ENCODE measurements around the gene KIF6.
"Not testable (repeated sequence)": the region's sequence is repeated elsewhere in the genome, so short reads cannot be mapped to it uniquely, and the experiment has no call there.

Gene KIF6

DNA sequence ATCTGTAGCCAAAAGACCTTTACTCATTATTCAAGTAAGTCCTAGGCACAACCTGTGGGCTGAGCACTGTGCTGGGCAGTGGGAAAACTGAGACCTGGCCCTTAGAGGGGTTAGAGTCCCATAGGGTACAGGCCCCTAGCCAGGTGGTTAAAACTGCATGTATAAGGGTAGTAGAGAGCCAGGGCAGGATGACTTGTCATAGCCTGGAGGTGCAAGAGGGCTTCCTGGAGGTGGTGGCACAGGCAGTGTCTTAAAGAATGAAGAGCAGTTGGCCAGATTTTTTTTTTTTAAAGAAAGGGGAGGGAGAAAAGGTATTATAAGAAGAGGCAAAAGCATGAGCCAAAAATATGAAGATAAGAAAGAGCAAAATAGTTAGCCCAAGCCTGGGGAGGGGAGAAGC lies 226.2 kb downstream of the KIF6 start:
- no peak for DNase-seq (ENCODE audit: low read depth, low spot score)

- DNase-seq (ENCODE audit: low read depth, low spot score): no peak
Measured at GRCh38 chr6:39498096-39498495, 227.1 kb downstream of the KIF6 start.

- no peak for DNase-seq (ENCODE audit: low read depth, low spot score)
Measured at GRCh38 chr6:39496915-39497314, 228.3 kb downstream of the KIF6 start.

GRCh38 chr6:39496456-39496855 lies 228.8 kb downstream of the KIF6 start:
- DNase-seq (ENCODE audit: low read depth, low spot score): no peak

- DNase-seq (ENCODE audit: low read depth, low spot score): no peak
Measured at GRCh38 chr6:39495640-39496039, 229.6 kb downstream of the KIF6 start.

DNA sequence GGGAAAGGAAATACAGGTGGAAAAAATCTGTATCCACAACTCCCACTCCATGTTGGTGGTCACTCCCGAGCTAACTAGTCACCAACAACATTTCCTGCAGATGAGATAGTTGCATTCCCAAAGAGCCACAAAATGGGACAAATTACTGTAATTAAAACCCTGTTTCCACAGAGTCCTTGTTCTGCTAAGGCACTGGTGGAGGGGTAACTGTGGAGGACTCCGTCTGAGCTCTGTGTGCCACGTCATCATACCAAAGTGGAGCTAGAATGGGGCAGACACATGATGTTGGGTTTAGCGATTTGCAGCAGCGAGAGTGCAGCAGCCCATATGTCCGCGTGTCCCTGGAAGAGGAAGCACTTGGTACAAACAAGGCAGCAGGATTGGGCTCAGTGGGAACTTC lies 230.2 kb downstream of the KIF6 start:
- no peak for DNase-seq (ENCODE audit: low read depth, low spot score)

- DNase-seq (ENCODE audit: low read depth, low spot score): no peak
Measured at GRCh38 chr6:39493777-39494176, 231.4 kb downstream of the KIF6 start.

GRCh38 chr6:39493174-39493573 lies 232.0 kb downstream of the KIF6 start:
- no peak for DNase-seq (ENCODE audit: low read depth, low spot score)

GRCh38 chr6:39490108-39490507 lies 235.1 kb downstream of the KIF6 start:
- DNase-seq (ENCODE audit: low read depth, low spot score): no peak

DNA sequence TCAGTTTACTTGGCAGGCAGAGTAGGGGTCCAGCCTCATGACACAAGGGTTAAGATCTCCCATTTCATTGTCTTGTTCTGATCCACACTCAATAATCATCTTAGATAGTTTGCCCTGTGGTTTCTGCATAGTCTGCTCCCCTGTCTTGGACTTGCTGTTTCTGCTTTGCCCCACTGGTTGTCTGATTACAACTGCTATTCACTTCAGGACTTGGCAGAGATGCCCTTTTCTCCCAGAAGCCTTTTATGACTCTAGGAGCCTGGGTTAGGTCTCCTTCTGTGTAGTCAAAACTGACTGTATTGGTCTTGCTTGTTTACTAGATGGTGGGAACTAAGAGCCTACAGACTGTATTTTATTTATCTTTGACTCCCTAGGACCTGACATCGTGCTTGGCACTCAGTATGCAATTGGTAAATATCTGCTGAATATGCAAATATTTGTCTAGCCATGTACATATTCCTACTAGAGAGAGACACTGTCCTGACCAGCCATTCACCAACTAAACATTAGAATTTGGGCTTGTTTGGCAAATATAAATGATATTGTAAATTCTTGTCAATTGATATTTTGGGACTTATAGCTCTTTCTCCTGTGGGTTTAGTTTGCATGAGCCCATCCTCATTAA lies 236.8 kb downstream of the KIF6 start:
- no peak for DNase-seq (ENCODE audit: low read depth, low spot score)

DNA sequence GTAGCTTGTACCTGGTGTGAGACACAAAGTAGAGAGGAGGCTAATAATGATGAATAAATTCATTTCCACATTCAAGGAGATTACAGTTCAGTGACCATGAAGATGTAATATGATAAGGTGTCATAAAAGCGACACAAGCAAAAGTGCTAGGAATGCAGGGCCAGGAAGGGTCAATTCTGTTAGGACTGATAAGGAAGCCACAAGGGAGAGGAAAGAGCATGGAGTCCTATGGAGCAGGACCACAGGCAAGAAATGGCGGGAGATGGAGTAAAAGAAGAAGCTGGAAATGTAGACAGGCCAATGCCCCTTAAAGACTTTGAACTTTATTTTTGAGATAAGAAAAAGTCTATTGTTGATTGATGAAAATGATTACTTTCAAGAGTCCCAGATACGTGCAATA lies 240.9 kb downstream of the KIF6 start:
- DNase-seq (ENCODE audit: low read depth, low spot score): no peak

DNA sequence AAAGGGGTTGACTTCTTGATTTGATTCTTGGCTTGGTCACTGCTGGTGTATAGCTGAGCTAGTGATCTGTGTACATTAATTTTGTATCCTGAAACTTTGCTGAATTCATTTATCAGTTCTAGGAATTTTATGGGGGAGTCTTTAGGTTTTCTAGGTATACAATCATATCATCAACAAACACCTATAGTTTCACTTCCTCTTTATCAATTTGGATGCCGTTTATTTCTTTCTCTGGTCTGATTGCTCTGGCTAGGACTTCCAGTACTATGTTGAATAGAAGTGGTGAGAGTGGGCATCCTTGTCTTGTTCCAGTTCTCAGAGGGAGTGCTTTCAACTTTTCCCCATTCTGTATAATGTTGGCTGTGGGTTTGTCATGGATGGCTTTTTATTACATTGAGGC lies 245.4 kb downstream of the KIF6 start:
- not testable (repeated sequence) for DNase-seq (ENCODE audit: low read depth, low spot score)

GRCh38 chr6:39476670-39477069 lies 248.5 kb downstream of the KIF6 start:
- no peak for DNase-seq (ENCODE audit: low read depth, low spot score)

GRCh38 chr6:39476151-39476550 lies 249.1 kb downstream of the KIF6 start:
- DNase-seq (ENCODE audit: low read depth, low spot score): no peak

DNA sequence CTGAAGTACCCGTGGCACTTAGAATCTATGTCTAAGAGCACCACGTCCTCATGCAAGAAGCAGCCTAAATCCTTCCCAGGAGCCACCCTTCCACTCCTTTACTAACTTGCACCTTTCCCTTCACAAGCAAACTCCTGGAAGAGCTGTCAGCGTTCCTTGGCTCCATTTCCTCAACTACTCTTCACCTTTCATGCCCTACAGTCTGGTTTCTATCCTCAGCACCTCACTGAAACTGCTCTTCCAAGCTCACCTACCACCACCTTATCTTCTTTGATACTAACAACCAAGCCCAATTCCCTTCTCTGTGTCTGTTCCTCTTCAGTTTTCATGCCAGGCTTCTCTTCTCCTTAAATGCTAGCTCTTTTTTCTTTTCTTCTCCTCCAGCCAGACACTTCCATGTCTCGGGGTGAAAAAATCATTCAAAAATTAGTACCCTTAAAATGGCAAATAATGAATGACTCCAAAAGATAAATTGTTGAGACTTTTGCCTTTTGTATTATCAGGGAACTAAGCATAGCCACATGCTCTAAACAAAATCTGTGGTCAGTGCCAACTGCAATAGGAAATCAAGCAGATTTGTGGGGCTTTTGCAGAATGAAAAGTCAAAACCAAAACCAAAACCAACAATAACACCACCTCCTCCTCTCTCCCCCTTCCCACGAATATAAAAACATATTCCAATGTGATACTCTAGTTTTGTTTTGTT lies 253.1 kb downstream of the KIF6 start:
- DNase-seq (ENCODE audit: low read depth, low spot score): no peak

DNA sequence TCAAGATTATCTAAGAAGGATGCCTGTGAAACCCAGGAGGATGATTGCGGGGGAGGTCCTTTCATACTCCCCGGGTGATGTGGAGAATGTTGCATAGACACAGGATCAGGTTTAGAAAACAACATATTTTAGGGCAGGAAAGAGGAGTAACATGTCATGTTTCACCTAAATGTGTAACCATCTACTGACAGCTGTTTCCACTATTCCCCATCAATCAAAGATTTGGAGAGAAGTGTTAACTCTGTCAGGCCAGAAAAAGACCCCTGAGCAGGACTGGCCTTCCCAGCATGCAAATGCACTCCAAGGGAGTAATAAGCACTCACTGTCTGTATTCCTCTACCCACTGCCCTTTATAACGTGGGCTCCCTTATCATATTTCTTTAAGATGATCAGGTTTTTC lies 254.7 kb downstream of the KIF6 start:
- no peak for DNase-seq (ENCODE audit: low read depth, low spot score)

DNA sequence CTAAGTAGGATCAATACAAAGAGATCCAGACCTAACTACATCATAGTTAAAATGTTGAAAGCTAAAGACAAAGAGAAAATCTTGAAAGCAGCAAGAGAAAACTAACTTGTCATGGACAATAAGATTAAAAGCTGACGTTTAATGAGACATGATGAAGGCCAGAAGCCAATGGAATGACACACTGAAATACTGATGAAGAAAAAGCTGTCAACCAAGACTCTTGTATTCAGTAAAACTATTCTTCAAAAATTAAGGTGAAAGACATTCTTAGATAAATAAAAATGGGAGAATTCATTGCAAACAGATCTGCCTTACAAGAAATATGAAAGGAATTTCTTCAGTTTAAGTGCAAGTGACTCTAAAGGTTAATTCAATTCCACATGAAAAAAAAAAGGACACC lies 256.8 kb downstream of the KIF6 start:
- no peak for DNase-seq (ENCODE audit: low read depth, low spot score)

GRCh38 chr6:39466631-39467030 lies 258.6 kb downstream of the KIF6 start:
- DNase-seq (ENCODE audit: low read depth, low spot score): no peak

DNA sequence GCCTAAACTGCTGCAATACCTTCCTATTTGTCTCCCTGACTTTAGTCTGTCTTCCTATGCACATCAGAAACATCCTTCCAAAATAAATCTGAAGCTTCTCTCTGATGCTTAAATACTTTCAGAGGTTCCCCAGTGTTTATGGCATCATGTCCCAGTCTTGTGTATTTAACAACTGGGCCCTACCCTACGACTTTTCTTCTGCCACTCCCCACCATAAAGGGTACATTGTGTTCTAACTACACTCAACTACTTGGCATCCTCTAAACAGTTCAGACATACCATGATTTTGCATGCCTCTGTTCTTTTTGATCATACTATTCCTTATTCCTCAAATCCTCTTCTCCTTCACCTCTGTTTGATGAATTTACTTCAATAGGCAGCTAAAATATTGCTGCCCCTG lies 259.7 kb downstream of the KIF6 start:
- no peak for DNase-seq (ENCODE audit: low read depth, low spot score)

- DNase-seq (ENCODE audit: low read depth, low spot score): no peak
Measured at GRCh38 chr6:39464067-39464466, 261.1 kb downstream of the KIF6 start.

- DNase-seq (ENCODE audit: low read depth, low spot score): no peak
Measured at GRCh38 chr6:39453956-39454524, 271.2 kb downstream of the KIF6 start.

GRCh38 chr6:39453241-39453640 lies 272.0 kb downstream of the KIF6 start:
- no peak for DNase-seq (ENCODE audit: low read depth, low spot score)

All from activated naive CD8-positive, alpha-beta T cell treated with anti-CD3 and anti-CD28 coated beads, Interleukin-2, amount 50 U/mL, for 16 hours (primary cell).